ENCODE results near the gene C4orf51.

The C4orf51 gene

GRCh38 chr4:145757188-145757587 lies 77.2 kb downstream of the C4orf51 start:
- no peak for DNase-seq (ENCODE audit: low spot score)

- DNase-seq (ENCODE audit: low spot score), result no peak
These were observed 80.2 kb downstream of the C4orf51 start for GRCh38 chr4:145760176-145760575.

GRCh38 chr4:145760961-145761929 lies 81.3 kb downstream of the C4orf51 start:
- no peak for DNase-seq (ENCODE audit: low spot score)

- no peak for DNase-seq (ENCODE audit: low spot score)
These were observed 82.8 kb downstream of the C4orf51 start for GRCh38 chr4:145762719-145763118.

GRCh38 chr4:145763399-145763798 lies 83.5 kb downstream of the C4orf51 start:
- DNase-seq (ENCODE audit: low spot score), result no peak

GRCh38 chr4:145766273-145766672 lies 86.3 kb downstream of the C4orf51 start:
- no peak for DNase-seq (ENCODE audit: low spot score)

GRCh38 chr4:145769450-145770037 lies 89.6 kb downstream of the C4orf51 start:
- DNase-seq (ENCODE audit: low spot score), result no peak

GRCh38 chr4:145770124-145770523 lies 90.2 kb downstream of the C4orf51 start:
- DNase-seq (ENCODE audit: low spot score), result no peak

- DNase-seq (ENCODE audit: low spot score), result no peak
These were observed 92.4 kb downstream of the C4orf51 start for GRCh38 chr4:145772347-145772746.

GRCh38 chr4:145773581-145774234 lies 93.8 kb downstream of the C4orf51 start:
- DNase-seq (ENCODE audit: low spot score), result no peak

- no peak for DNase-seq (ENCODE audit: low spot score)
These were observed 94.5 kb downstream of the C4orf51 start for GRCh38 chr4:145774473-145774872.

- no peak for DNase-seq (ENCODE audit: low spot score)
These were observed 95.5 kb downstream of the C4orf51 start for GRCh38 chr4:145775406-145775805.

GRCh38 chr4:145776208-145776607 lies 96.3 kb downstream of the C4orf51 start:
- DNase-seq (ENCODE audit: low spot score), result no peak

- DNase-seq (ENCODE audit: low spot score), result no peak
These were observed 99.4 kb downstream of the C4orf51 start for GRCh38 chr4:145779319-145779801.

GRCh38 chr4:145781351-145781750 lies 101.4 kb downstream of the C4orf51 start:
- DNase-seq (ENCODE audit: low spot score), result no peak
